ENCODE results near the gene RPS26.

- no peak for TF ChIP-seq REST (IDR thresholded peaks at IDR 0.05; ENCODE audit: low read depth)
- no peak for TF ChIP-seq TEAD4 (IDR thresholded peaks at IDR 0.05)
- no peak for TF ChIP-seq USF1 (IDR thresholded peaks at IDR 0.05)
- no peak for TF ChIP-seq TAF1 (IDR thresholded peaks at IDR 0.05; ENCODE audit: low read depth)
- no peak for TF ChIP-seq YY1 (IDR thresholded peaks at IDR 0.05; ENCODE audit: low read depth)
- TF ChIP-seq TCF12 (IDR thresholded peaks at IDR 0.05; ENCODE audit: low read depth): no peak
- no peak for TF ChIP-seq CREB1 (IDR thresholded peaks at IDR 0.05; ENCODE audit: low read depth)
- TF ChIP-seq EP300 (IDR thresholded peaks at IDR 0.05; ENCODE audit: borderline replicate concordance): no peak
Observed at GRCh38 chr12:56062996-56063395, 21.3 kb downstream of the RPS26 start.

Data from Ishikawa (cell line).